WTC11 (cell line): ENCODE measurements around the gene TBC1D22A. TPM values are rescaled to one million over a fixed set of nuclear protein-coding genes. Genes with fewer than 3 reads are reported as not detected.

Experiments used
- ATAC-seq: fragments of 200-7000 bp; cut with Tn5 transposase; 2 replicates; pipeline ENCODE4 v1.10.0; 2021; ENCODE audit warnings: mild to moderate bottlenecking, moderate library complexity
- CTCF ChIA-PET: fragments of 300-600 bp; sonication (Branson Sonifier 250); formaldehyde crosslinking; loops from one replicate; lab custom pipeline; 2021; ENCODE audit warnings: antibody characterized with exemption; lab: Charles Lee
- POLR2A ChIA-PET: fragments of 350-600 bp; sonication (Branson Sonifier 250); formaldehyde crosslinking; loops from one replicate; lab custom pipeline; 2021; ENCODE audit warnings: antibody characterized with exemption; lab: Charles Lee
- DNase-seq: peaks from one replicate; pipeline ENCODE4 v3.0.0; 2021; ENCODE audit warnings: low spot score
- H3K27ac Mint-ChIP-seq: 2 replicates; pipeline ENCODE4 v1.8.0; 2021; ENCODE audit warnings: mixed read lengths
- H3K27me3 Mint-ChIP-seq: 2 replicates; pipeline ENCODE4 v1.8.0; 2021; ENCODE audit warnings: low read depth, mild to moderate bottlenecking, moderate library complexity, mixed read lengths
- H3K36me3 Mint-ChIP-seq: 2 replicates; pipeline ENCODE4 v1.8.0; 2021; ENCODE audit warnings: mixed read lengths
- H3K4me1 Mint-ChIP-seq: 2 replicates; pipeline ENCODE4 v1.8.0; 2022; ENCODE audit warnings: mixed read lengths
- H3K4me3 Mint-ChIP-seq: 2 replicates; pipeline ENCODE4 v1.8.0; 2021; ENCODE audit warnings: mild to moderate bottlenecking, moderate library complexity, mixed read lengths
- H3K9me3 Mint-ChIP-seq: 2 replicates; pipeline ENCODE4 v1.8.0; 2021; ENCODE audit warnings: mixed read lengths
- CBFB ChIP-seq: sonication (generic); formaldehyde crosslinking; IDR thresholded peaks from 2 replicates; pipeline ENCODE4 v1.8.1; 2022; ENCODE audit warnings: mild to moderate bottlenecking, low read depth, missing genetic modification reagents
- CREB1 ChIP-seq: sonication (generic); formaldehyde crosslinking; IDR thresholded peaks from 2 replicates; pipeline ENCODE4 v1.8.0; 2023; ENCODE audit warnings: mild to moderate bottlenecking, missing genetic modification reagents
- E2F5 ChIP-seq: sonication (generic); formaldehyde crosslinking; IDR thresholded peaks from 2 replicates; pipeline ENCODE4 v1.8.1; 2022; ENCODE audit warnings: mild to moderate bottlenecking, moderate library complexity, missing genetic modification reagents
- ETV6 ChIP-seq: sonication (generic); formaldehyde crosslinking; IDR thresholded peaks from 2 replicates; pipeline ENCODE4 v1.8.1; 2022; ENCODE audit warnings: mild to moderate bottlenecking, missing genetic modification reagents
- GTF2I ChIP-seq: fragments of 250-450 bp; sonication (Bioruptor Pico); conservative IDR thresholded peaks from 2 replicates; pipeline ENCODE4 v1.4.0; 2021; ENCODE audit warnings: mild to moderate bottlenecking
- OVOL2 ChIP-seq: fragments of 250-450 bp; sonication (Bioruptor Pico); IDR thresholded peaks from 2 replicates; pipeline ENCODE4 v1.9.0; 2021; ENCODE audit warnings: mild to moderate bottlenecking, borderline replicate concordance
- RELA ChIP-seq: sonication (generic); formaldehyde crosslinking; IDR thresholded peaks from 2 replicates; pipeline ENCODE4 v1.8.1; 2022; ENCODE audit warnings: missing genetic modification reagents, mild to moderate bottlenecking, borderline replicate concordance
- SMAD3 ChIP-seq: sonication (generic); formaldehyde crosslinking; IDR thresholded peaks from 2 replicates; pipeline ENCODE4 v1.8.0; 2022; ENCODE audit warnings: missing genetic modification reagents, mild to moderate bottlenecking, borderline replicate concordance
- SP1 ChIP-seq: sonication (generic); formaldehyde crosslinking; conservative IDR thresholded peaks from 2 replicates; pipeline ENCODE4 v1.8.1; 2022; ENCODE audit warnings: missing genetic modification reagents
- STAT6 ChIP-seq: sonication (generic); formaldehyde crosslinking; conservative IDR thresholded peaks from 2 replicates; pipeline ENCODE4 v1.8.1; 2023; ENCODE audit warnings: mild to moderate bottlenecking, low read depth, missing genetic modification reagents, moderate library complexity
- TCF7 ChIP-seq: sonication (generic); formaldehyde crosslinking; IDR thresholded peaks from 2 replicates; pipeline ENCODE4 v1.8.0; 2022; ENCODE audit warnings: mild to moderate bottlenecking, low read depth, missing genetic modification reagents, moderate library complexity
- TEAD4 ChIP-seq: sonication (generic); formaldehyde crosslinking; IDR thresholded peaks from 2 replicates; pipeline ENCODE4 v1.8.0; 2022; ENCODE audit warnings: mild to moderate bottlenecking, missing genetic modification reagents
- USF2 ChIP-seq: sonication (generic); formaldehyde crosslinking; IDR thresholded peaks from 2 replicates; pipeline ENCODE4 v1.8.1; 2023; ENCODE audit warnings: mild to moderate bottlenecking, missing genetic modification reagents, moderate library complexity
- ZNF281 ChIP-seq: sonication (generic); formaldehyde crosslinking; IDR thresholded peaks from 2 replicates; pipeline ENCODE4 v1.8.0; 2023; ENCODE audit warnings: mild to moderate bottlenecking, missing genetic modification reagents
- ZNF416 ChIP-seq: fragments of 250-450 bp; sonication (Bioruptor Pico); IDR thresholded peaks from 2 replicates; pipeline ENCODE4 v1.9.0; 2021; ENCODE audit warnings: mild to moderate bottlenecking, inconsistent platforms
- ZNF423 ChIP-seq: fragments of 250-450 bp; sonication (Bioruptor Pico); IDR thresholded peaks from 2 replicates; pipeline ENCODE4 v2.1.2; 2022; ENCODE audit warnings: mild to moderate bottlenecking, moderate library complexity
- ZNF532 ChIP-seq: fragments of 250-450 bp; sonication (Bioruptor Pico); IDR thresholded peaks from 2 replicates; pipeline ENCODE4 v1.9.0; 2021; ENCODE audit warnings: mild to moderate bottlenecking, borderline replicate concordance
- total RNA-seq: library from RNA; stranded (reverse); gene quantifications from 3 replicates; pipeline ENCODE4 v1.2.3, GENCODE V29; 2021
- TF ChIP-seq, protein P1 (sequence below): sonication (generic); formaldehyde crosslinking; IDR thresholded peaks from 2 replicates; pipeline ENCODE4 v1.8.1; 2022; ENCODE audit warnings: mild to moderate bottlenecking, missing genetic modification reagents, moderate library complexity, borderline replicate concordance
- TF ChIP-seq, protein P2 (sequence below): fragments of 200-600 bp; IDR thresholded peaks from 2 replicates; pipeline ENCODE4 v1.8.0; 2022; ENCODE audit warnings: antibody characterized with exemption
- TF ChIP-seq, protein P3 (sequence below): sonication (generic); formaldehyde crosslinking; IDR thresholded peaks from 2 replicates; pipeline ENCODE4 v1.8.1; 2022; ENCODE audit warnings: low read depth, missing genetic modification reagents, borderline replicate concordance

Gene TBC1D22A
- total RNA-seq, 1 experiment from 2014 or later: 18.1 TPM

- Mint-ChIP-seq H3K9me3 (no peaks in the 10 kb centered on the region), H3K4me3 (no peak overlapping the region), H3K36me3 (no peaks in the 10 kb centered on the region; the same call in 1 of the 2 replicates), H3K4me1 (peaks cover 6% of the 10 kb centered on the region), H3K27ac (no peak overlapping the region), H3K27me3 (no peaks in the 10 kb centered on the region)
- POLR2A ChIA-PET: no interaction called here
- ATAC-seq (no peak), DNase-seq (no peak)
- TF ChIP-seq RELA (no peak), SP1 (CRISPR knock-in tag) (no peak), OVOL2 (no peak), USF2 (CRISPR knock-in tag) (no peak), ETV6 (no peak), TEAD4 (CRISPR knock-in tag) (no peak), ZNF416 (CRISPR knock-in tag) (no peak), TCF7 (CRISPR knock-in tag) (no peak), ZNF281 (CRISPR knock-in tag) (no peak), ZNF532 (CRISPR knock-in tag) (no peak), ZNF423 (no peak), STAT6 (no peak), CBFB (CRISPR knock-in tag) (no peak), SMAD3 (CRISPR knock-in tag) (no peak), GTF2I (no peak), E2F5 (CRISPR knock-in tag) (no peak), CREB1 (CRISPR knock-in tag) (no peak)
- TF ChIP-seq, protein P1, sequence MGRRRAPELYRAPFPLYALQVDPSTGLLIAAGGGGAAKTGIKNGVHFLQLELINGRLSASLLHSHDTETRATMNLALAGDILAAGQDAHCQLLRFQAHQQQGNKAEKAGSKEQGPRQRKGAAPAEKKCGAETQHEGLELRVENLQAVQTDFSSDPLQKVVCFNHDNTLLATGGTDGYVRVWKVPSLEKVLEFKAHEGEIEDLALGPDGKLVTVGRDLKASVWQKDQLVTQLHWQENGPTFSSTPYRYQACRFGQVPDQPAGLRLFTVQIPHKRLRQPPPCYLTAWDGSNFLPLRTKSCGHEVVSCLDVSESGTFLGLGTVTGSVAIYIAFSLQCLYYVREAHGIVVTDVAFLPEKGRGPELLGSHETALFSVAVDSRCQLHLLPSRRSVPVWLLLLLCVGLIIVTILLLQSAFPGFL (CRISPR knock-in tag): no peak
- TF ChIP-seq, protein P2, sequence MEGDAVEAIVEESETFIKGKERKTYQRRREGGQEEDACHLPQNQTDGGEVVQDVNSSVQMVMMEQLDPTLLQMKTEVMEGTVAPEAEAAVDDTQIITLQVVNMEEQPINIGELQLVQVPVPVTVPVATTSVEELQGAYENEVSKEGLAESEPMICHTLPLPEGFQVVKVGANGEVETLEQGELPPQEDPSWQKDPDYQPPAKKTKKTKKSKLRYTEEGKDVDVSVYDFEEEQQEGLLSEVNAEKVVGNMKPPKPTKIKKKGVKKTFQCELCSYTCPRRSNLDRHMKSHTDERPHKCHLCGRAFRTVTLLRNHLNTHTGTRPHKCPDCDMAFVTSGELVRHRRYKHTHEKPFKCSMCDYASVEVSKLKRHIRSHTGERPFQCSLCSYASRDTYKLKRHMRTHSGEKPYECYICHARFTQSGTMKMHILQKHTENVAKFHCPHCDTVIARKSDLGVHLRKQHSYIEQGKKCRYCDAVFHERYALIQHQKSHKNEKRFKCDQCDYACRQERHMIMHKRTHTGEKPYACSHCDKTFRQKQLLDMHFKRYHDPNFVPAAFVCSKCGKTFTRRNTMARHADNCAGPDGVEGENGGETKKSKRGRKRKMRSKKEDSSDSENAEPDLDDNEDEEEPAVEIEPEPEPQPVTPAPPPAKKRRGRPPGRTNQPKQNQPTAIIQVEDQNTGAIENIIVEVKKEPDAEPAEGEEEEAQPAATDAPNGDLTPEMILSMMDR: no peak
- TF ChIP-seq, protein P3, sequence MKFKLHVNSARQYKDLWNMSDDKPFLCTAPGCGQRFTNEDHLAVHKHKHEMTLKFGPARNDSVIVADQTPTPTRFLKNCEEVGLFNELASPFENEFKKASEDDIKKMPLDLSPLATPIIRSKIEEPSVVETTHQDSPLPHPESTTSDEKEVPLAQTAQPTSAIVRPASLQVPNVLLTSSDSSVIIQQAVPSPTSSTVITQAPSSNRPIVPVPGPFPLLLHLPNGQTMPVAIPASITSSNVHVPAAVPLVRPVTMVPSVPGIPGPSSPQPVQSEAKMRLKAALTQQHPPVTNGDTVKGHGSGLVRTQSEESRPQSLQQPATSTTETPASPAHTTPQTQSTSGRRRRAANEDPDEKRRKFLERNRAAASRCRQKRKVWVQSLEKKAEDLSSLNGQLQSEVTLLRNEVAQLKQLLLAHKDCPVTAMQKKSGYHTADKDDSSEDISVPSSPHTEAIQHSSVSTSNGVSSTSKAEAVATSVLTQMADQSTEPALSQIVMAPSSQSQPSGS: no peak
- CTCF ChIA-PET: no interaction called here
Observed at GRCh38 chr22:46985507-46985882, 223.0 kb downstream of the TBC1D22A start.
